C4-2B (cell line): Measurements from ENCODE around the gene TF.

Source experiments
- H3K27ac ChIP-seq: fragments of 450-650 bp; 2 replicates; pipeline ENCODE4 v1.5.1; 2017
- ZFX ChIP-seq: fragments of 450-650 bp; IDR thresholded peaks from 2 replicates; pipeline ENCODE4 v1.6.1; 2017
- TF ChIP-seq, protein P1 (sequence below): fragments of 450-650 bp; conservative IDR thresholded peaks from 2 replicates; pipeline ENCODE4 v1.5.1; 2017; ENCODE audit warnings: mild to moderate bottlenecking

TF gene

GRCh38 chr3:133745981-133746711, at the start of gene TF:
Gene TF, plus strand, starts transcription at chr3:133746393. Its CDS starts 48 bp downstream, at chr3:133746441.
- TF ChIP-seq, protein P1, sequence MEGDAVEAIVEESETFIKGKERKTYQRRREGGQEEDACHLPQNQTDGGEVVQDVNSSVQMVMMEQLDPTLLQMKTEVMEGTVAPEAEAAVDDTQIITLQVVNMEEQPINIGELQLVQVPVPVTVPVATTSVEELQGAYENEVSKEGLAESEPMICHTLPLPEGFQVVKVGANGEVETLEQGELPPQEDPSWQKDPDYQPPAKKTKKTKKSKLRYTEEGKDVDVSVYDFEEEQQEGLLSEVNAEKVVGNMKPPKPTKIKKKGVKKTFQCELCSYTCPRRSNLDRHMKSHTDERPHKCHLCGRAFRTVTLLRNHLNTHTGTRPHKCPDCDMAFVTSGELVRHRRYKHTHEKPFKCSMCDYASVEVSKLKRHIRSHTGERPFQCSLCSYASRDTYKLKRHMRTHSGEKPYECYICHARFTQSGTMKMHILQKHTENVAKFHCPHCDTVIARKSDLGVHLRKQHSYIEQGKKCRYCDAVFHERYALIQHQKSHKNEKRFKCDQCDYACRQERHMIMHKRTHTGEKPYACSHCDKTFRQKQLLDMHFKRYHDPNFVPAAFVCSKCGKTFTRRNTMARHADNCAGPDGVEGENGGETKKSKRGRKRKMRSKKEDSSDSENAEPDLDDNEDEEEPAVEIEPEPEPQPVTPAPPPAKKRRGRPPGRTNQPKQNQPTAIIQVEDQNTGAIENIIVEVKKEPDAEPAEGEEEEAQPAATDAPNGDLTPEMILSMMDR: no peak
- TF ChIP-seq ZFX: no peak

DNA sequence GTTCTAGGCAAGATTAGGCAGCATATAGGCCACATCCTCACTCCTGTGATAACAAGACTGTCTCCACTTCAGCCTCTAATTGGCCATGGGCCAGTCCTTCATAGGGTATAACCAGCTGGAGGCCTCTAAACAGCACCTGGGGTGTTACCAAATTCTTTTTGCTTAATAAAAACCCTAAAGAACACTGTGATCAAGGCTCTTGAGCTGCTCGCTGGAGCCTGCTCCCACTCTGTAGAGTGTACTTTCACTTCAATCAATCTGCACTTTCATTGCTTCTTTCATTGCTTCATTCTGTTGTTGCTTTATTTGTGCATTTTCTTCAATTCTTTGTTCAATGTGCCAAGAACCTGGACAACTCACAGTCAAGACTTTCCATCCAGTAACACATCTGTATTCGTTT, 48.2 kb upstream of the TF start:
- no peak overlapping the region for H3K27ac ChIP-seq
- TF ChIP-seq ZFX: no peak
- TF ChIP-seq, protein P1: no peak

More at GRCh38 chr3:133745981-133746711, at the start of gene TF:
- H3K27ac ChIP-seq: no peak within 1 kb of the TSS

DNA sequence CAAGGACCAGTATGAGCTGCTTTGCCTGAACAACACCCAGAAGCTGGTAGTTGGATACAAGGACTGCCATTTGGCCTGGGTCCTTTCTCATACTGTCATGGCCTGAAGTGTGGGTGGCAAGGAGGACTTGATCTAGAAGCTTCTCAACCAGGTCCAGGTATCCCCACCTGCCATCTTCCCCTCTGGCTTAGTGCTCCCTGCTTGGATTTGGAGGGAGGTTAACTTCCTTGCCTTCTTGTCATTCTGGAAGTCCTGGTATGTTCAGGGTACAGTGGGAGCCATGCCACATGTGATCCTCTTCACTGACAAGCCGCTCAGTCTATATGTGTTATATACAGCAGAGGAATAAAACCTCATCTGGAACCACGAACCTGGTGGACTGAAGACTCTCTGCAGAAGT, 46.7 kb upstream of the TF start:
- TF ChIP-seq, protein P1: no peak
- TF ChIP-seq ZFX: no peak

DNA sequence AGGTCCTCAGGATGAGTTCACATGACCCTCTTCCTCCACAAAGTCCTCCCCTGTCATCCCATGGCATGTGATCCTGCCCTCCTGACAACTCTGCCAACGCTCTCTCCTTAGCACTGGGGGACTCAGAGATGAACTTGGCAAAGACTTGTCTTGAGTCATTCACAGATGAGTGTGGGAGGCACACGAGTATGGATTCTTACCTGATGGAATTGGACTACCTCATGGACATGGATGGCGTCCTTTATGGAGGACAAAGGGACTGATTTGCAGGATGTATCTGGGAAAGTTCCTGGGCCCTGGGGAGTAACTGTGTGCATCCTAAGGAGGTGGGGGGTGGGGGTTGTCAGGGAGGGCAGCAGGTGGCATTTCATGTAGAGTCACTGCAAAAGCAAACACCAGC, 46.3 kb upstream of the TF start:
- TF ChIP-seq, protein P1: no peak
- no peak for TF ChIP-seq ZFX
- H3K27ac ChIP-seq: no peak overlapping the region

More for the DNA sequence above, 46.7 kb upstream of the TF start:
- H3K27ac ChIP-seq: no peak overlapping the region

DNA sequence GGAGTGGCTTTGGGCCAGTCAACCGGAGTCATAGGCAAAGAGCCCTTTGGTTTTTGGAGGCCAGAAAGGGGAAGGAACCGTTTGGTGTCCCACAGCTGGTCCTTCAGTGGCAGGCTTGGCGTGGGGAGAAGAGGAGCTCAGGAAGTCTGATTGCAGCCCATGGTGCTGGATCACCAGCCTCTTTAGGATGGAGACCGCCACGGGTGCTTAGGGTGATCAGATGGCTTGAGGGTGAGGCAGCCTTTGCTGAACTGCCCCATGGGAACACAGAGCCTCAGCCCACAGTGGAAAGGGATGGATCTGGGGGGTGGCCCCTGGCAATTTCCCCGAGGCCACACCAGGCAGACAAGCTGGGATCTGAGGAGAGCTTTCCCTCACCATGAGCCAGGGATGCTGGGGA, 45.8 kb upstream of the TF start:
- H3K27ac ChIP-seq: no peak overlapping the region
- TF ChIP-seq, protein P1: no peak
- TF ChIP-seq ZFX: no peak

DNA sequence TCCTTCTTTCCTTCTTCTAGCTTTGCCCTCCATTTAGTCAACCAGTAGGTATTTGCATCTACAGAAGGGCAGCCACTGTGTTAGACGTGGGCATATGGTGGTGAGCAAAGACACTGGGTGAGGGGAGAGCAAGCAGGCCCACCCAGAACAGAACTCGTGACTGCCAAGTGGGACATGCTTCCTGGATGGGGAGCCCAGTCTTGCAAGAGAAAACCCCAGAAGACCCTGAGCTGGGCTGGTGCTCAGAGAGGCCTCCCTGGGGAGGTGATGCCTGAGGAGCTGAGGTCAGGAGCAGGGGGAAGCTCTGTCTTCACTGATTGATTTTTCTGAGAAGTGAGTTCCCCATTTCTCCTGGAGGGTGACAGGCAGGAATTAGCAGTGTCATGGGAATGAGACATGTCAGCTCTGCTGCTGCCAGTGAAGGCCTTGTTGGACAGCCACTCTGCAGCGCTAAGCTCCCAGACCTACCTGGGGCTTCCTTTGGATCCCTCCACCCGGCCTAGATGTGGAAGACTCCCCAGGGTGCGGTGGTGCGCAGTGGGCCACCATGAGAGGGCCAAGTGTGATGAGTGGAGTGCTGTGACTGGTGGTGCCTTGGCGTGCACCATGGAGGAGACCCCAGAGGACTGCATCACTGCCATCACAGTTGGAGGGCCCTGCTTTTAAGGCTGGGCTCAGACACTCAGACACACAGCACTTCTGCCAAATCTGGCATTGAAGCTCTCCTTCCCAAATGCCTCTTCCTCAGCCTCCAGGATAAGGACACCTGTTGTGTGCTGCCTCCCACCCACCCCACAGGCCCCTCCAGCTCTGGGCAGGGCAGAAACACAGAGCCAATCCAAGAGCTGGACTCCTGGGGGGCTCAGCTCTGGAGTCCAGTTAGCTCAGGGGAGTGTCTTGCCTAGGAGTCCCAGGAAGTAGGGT, 44.5 kb upstream of the TF start:
- H3K27ac ChIP-seq: no peak overlapping the region
- TF ChIP-seq, protein P1: no peak
- TF ChIP-seq ZFX: no peak

DNA sequence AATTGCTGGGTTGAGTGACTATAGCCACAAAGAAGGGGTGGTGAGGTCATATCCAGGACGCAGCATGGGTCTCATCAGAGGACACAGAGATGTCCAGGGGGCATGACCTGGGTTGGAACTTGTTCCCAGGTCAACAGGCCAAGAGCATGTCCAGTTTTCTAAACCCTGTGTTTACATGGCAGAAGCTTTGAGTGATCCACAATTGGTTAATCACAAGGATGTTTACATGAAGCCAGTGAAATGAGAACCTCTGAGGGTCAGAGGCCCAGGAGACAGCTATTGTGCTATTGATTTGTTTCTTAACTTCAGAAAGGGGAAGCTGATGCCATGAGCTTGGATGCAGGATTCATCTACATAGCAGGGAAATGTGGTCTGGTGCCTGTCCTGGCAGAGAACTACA, 42.3 kb upstream of the TF start:
- no peak for TF ChIP-seq ZFX
- TF ChIP-seq, protein P1: no peak
- no peak overlapping the region for H3K27ac ChIP-seq
